ENCODE measurements around the gene PPP1R13B.

DNA sequence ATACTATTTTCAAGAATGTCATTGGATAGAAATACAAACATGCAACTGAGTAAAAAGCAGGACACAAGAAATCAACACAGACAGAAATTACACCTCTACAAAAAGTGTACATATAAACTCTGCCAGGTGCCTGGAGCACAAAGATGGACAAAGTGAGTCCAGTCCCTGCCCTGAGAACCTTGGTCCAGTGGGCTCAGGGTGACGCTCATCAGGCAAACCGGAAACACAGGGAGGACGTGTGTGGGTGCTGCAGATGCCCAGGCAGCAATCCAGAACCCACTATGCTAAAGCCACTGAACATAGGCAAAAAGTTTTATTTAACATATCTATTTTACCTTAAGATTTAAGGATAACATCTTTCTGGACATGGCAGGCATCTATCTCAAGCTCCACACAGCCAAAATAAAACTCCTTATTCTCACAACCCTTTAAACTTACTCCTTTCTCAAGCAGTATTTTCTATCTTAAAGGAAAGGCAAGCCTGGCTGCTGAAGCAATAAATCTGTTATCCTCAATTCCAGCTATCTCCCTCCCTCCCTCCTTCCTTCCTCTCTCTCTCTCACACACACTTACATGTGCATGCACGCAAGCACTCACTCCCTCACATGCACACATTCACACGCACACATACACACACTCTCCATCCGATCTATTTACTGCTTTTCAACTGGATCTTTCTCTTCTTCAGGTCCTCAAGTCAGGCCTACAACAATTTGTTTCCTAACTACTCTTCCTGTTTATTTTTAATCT lies 10.2 kb downstream of the PPP1R13B start:
- TF ChIP-seq, protein P1, sequence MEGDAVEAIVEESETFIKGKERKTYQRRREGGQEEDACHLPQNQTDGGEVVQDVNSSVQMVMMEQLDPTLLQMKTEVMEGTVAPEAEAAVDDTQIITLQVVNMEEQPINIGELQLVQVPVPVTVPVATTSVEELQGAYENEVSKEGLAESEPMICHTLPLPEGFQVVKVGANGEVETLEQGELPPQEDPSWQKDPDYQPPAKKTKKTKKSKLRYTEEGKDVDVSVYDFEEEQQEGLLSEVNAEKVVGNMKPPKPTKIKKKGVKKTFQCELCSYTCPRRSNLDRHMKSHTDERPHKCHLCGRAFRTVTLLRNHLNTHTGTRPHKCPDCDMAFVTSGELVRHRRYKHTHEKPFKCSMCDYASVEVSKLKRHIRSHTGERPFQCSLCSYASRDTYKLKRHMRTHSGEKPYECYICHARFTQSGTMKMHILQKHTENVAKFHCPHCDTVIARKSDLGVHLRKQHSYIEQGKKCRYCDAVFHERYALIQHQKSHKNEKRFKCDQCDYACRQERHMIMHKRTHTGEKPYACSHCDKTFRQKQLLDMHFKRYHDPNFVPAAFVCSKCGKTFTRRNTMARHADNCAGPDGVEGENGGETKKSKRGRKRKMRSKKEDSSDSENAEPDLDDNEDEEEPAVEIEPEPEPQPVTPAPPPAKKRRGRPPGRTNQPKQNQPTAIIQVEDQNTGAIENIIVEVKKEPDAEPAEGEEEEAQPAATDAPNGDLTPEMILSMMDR (conservative IDR thresholded peaks at IDR 0.05): no peak
- TF ChIP-seq EZH2 (IDR thresholded peaks at IDR 0.05; ENCODE audit: low read depth): no peak

Data from PC-9 (cell line).